Heart left ventricle (tissue), 13 donors: ENCODE results near the gene MEIKIN.

Experiments used
- CTCF ChIP-seq, 12 donors: fragments of 200-600 bp; sonication (generic) in 4 of 12; IDR thresholded peaks; one replicate each; pipeline versions ENCODE4 v1.5.0 to v1.8.0; 2018 to 2022; ENCODE audit warnings: antibody characterized with exemption in 12 of 12, mild to moderate bottlenecking in 5 of 12
- POLR2A ChIP-seq, 2 donors: fragments of 450-650 bp; IDR thresholded peaks; one replicate each; pipeline ENCODE4 v1.6.1; 2017; ENCODE audit warnings: antibody characterized with exemption in 2 of 2, mild to moderate bottlenecking in 2 of 2, moderate library complexity in 2 of 2
- donor health status: ischemic (EF 13 %, LVEDD 7.1; RV severe dilation, severe dysfunction).
- donor health status: DM: no; HTN: yes; CAD: no.
- donor health status: DM: no; HTN: no; CAD: no.
- donor health status: ischemic (EF 25% LVEDD 6.9; RV normal size, moderate dysfunction).
- donor health status: ischemic (EF 25% LVEDD 5.7; RV mildly dilated, moderate dysfunction).
- donor health status: ischemic (EF 35%, LVEDD 5.7; RV mildly dilated, moderate dysfunction).
- donor health status: nonischemic (EF 11% LVEDD 7.7; RV severe dilation, severe dysfunction).
- donor health status: DM: yes; HTN: yes; CAD: no.
- donor health status: PGD.
- donor health status: ischemic (EF 29% LVEDD 5.4; RV normal size, mild dysfunction).
- donor health status: nonischemic (EF 23%, LVEDD 6.1; RV moderate dilation, normal function).

- TF ChIP-seq CTCF (IDR thresholded peaks at IDR 0.05) = no peak
- no peak for TF ChIP-seq POLR2A (IDR thresholded peaks at IDR 0.05)
These were observed 154.9 kb downstream of the MEIKIN start for GRCh38 chr5:131790550-131790949.
